Activated naive CD4-positive, alpha-beta T cell treated with anti-CD3 and anti-CD28 coated beads, Interleukin-2, amount 50 U/mL, for 16 hours (primary cell): ENCODE data around the gene MPHOSPH8.
"Not testable (repeated sequence)": the region's sequence is repeated elsewhere in the genome, so short reads cannot be mapped to it uniquely, and the experiment has no call there.

Experiments used
- DNase-seq: peaks from one replicate; pipeline ENCODE4 v3.0.0-alpha.2; 2020

The MPHOSPH8 gene

GRCh38 chr13:19691447-19691846 lies 58.0 kb downstream of the MPHOSPH8 start:
- not testable (repeated sequence) for DNase-seq

GRCh38 chr13:19695428-19695827 lies 62.0 kb downstream of the MPHOSPH8 start:
- DNase-seq = no peak

- no peak for DNase-seq
These were observed 62.4 kb downstream of the MPHOSPH8 start for GRCh38 chr13:19695829-19696228.

- DNase-seq = not testable (repeated sequence)
These were observed 67.5 kb downstream of the MPHOSPH8 start for GRCh38 chr13:19700963-19701362.

- not testable (repeated sequence) for DNase-seq
These were observed 68.2 kb downstream of the MPHOSPH8 start for GRCh38 chr13:19701619-19702018.

- not testable (repeated sequence) for DNase-seq
These were observed 70.8 kb downstream of the MPHOSPH8 start for GRCh38 chr13:19704256-19704655.

- DNase-seq = not testable (repeated sequence)
These were observed 75.6 kb downstream of the MPHOSPH8 start for GRCh38 chr13:19709039-19709438.

- DNase-seq = not testable (repeated sequence)
These were observed 76.3 kb downstream of the MPHOSPH8 start for GRCh38 chr13:19709782-19710181.

GRCh38 chr13:19713186-19713965 lies 79.9 kb downstream of the MPHOSPH8 start:
- no peak for DNase-seq

GRCh38 chr13:19720039-19720438 lies 86.6 kb downstream of the MPHOSPH8 start:
- no peak for DNase-seq
